Measurements from ENCODE around the gene KDM4C.

The KDM4C gene

DNA sequence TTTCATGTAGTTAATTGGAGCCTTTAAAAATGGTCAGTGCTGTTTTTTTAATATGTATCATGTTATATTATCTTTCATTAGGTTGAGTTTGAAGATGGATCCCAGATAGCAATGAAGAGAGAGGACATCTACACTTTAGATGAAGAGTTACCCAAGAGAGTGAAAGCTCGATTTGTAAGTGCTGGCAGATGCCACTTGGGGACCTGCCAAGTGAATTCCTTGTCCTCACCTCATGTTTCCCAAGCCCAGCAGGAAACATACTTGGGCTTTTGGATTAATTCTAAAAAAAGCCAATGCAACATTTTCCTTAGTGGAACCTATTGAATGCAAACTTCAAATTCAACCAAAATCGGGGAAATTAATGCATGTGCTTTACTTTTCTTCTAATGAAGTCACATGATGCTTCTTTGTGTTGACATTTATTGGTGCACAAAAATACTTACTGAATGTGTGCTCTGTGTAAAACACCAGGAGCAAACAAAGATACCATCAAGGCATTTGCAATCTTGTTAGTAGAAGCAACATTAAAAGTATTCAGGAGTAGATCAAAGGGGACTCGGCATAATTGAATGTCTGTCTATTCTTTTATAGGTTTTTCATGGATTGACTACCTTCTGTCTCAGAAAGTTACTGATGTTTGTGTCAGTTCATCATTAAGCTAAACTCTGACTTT is 412.1 kb downstream of the KDM4C start:
- TF ChIP-seq CREB1 (IDR thresholded peaks at IDR 0.05; ENCODE audit: low read depth) (no peak), TEAD4 (IDR thresholded peaks at IDR 0.05) (no peak), ZBTB7A (IDR thresholded peaks at IDR 0.05; ENCODE audit: low read depth) (no peak), TCF12 (IDR thresholded peaks at IDR 0.05; ENCODE audit: low read depth) (no peak), NFIC (IDR thresholded peaks at IDR 0.05) (no peak), EP300 (IDR thresholded peaks at IDR 0.05; ENCODE audit: borderline replicate concordance) (no peak), YY1 (IDR thresholded peaks at IDR 0.05; ENCODE audit: low read depth) (no peak), TAF1 (IDR thresholded peaks at IDR 0.05; ENCODE audit: low read depth) (no peak), RAD21 (IDR thresholded peaks at IDR 0.05; ENCODE audit: low read depth) (no peak), EGR1 (IDR thresholded peaks at IDR 0.05) (no peak), CEBPB (IDR thresholded peaks at IDR 0.05) (no peak), FOXM1 (IDR thresholded peaks at IDR 0.05; ENCODE audit: borderline replicate concordance, low read depth) (no peak)
- TF ChIP-seq, protein P1, sequence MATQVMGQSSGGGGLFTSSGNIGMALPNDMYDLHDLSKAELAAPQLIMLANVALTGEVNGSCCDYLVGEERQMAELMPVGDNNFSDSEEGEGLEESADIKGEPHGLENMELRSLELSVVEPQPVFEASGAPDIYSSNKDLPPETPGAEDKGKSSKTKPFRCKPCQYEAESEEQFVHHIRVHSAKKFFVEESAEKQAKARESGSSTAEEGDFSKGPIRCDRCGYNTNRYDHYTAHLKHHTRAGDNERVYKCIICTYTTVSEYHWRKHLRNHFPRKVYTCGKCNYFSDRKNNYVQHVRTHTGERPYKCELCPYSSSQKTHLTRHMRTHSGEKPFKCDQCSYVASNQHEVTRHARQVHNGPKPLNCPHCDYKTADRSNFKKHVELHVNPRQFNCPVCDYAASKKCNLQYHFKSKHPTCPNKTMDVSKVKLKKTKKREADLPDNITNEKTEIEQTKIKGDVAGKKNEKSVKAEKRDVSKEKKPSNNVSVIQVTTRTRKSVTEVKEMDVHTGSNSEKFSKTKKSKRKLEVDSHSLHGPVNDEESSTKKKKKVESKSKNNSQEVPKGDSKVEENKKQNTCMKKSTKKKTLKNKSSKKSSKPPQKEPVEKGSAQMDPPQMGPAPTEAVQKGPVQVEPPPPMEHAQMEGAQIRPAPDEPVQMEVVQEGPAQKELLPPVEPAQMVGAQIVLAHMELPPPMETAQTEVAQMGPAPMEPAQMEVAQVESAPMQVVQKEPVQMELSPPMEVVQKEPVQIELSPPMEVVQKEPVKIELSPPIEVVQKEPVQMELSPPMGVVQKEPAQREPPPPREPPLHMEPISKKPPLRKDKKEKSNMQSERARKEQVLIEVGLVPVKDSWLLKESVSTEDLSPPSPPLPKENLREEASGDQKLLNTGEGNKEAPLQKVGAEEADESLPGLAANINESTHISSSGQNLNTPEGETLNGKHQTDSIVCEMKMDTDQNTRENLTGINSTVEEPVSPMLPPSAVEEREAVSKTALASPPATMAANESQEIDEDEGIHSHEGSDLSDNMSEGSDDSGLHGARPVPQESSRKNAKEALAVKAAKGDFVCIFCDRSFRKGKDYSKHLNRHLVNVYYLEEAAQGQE (IDR thresholded peaks at IDR 0.05; ENCODE audit: low read depth): no peak
- TF ChIP-seq, protein P2, sequence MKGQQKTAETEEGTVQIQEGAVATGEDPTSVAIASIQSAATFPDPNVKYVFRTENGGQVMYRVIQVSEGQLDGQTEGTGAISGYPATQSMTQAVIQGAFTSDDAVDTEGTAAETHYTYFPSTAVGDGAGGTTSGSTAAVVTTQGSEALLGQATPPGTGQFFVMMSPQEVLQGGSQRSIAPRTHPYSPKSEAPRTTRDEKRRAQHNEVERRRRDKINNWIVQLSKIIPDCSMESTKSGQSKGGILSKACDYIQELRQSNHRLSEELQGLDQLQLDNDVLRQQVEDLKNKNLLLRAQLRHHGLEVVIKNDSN (IDR thresholded peaks at IDR 0.05): no peak
- TF ChIP-seq, protein P3, sequence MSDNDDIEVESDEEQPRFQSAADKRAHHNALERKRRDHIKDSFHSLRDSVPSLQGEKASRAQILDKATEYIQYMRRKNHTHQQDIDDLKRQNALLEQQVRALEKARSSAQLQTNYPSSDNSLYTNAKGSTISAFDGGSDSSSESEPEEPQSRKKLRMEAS (IDR thresholded peaks at IDR 0.05): no peak

DNA sequence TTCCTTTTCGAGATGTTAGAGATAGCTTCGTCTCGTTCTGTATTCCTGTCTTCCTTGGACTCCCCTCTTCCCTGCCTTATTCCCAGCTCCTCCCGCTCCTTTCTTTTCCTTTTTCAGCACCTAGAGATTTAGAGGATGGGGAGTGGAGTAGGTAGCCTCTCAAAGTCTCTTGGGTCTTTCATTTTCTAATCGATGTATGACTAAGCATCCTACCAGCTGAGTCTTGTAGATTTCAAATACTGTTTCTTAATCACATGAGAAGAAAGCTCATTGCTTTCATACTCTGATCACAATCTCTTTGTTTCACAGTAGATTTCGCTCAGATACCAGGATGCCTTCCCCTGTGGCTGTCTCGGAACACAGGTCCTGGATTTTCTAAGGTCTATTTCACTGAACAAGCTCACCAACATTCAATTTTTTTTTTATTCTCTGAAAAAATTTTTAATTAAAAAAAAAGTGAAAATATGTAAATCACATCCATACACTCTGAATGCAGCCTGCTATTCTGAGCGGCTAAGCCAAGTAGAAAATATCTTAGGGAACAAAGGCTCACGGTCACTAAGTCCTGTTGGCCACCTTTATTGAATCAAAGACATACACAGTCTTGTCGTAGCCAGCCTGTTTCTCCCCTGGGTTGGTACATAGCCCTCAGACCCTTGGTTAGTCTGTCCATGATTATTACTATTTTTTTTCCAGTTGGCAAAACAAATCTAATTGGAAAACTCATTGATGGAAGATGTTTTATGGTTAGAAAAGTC is 413.8 kb downstream of the KDM4C start:
- TF ChIP-seq NFIC (IDR thresholded peaks at IDR 0.05) (no peak), TEAD4 (IDR thresholded peaks at IDR 0.05) (no peak), ZBTB7A (IDR thresholded peaks at IDR 0.05; ENCODE audit: low read depth) (no peak), EGR1 (IDR thresholded peaks at IDR 0.05) (no peak), EP300 (IDR thresholded peaks at IDR 0.05; ENCODE audit: borderline replicate concordance) (no peak)
- TF ChIP-seq, protein P3 (IDR thresholded peaks at IDR 0.05): no peak
- TF ChIP-seq, protein P2 (IDR thresholded peaks at IDR 0.05): no peak

DNA sequence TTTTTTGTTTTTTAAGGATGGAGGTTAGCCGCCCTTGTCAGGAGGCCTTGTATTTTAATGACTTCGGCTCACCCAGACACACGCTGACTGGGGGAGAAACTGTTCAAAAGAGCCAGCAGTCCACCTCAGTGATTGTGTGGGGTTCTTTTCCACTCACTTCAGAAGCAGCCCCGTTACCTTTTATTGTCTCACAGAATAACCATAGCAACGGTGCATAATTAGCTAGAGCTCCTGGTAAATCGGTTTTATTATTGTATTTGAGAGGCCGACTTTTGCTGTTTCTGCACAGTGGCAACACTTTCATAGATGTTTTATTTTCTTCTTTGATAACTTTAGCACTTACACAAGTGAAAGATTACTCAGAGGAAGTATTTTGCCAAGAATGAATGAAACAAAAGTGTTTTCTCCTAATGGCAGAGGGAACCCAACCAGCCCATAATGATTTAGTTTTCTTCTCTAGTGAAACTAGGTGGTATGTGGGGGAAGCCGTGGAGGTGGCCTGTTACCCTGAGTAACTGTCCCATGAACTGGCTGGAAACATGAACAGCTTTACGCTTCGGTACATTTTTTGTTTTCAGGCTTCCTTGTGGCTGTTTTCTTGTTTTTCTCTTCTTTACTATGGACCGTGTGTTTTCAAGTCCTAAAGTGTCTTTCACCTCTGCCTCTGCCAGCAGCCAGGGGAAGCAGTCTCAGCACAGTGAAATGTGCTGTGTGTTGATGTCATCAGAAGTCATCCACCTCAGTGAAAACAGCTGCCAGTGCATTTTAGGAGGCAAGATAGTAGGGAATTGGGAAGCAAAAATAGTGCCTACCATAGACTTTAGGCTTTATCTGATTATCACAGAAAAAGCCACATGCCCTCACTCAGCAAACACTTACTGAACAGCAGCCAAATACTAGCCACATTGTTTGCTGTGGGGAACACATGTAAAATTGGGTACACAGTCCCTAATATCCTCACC is 414.7 kb downstream of the KDM4C start:
- no peak for TF ChIP-seq CEBPB (IDR thresholded peaks at IDR 0.05)
- TF ChIP-seq, protein P2 (IDR thresholded peaks at IDR 0.05): no peak
- no peak for TF ChIP-seq FOXM1 (IDR thresholded peaks at IDR 0.05; ENCODE audit: borderline replicate concordance, low read depth)
- no peak for TF ChIP-seq EGR1 (IDR thresholded peaks at IDR 0.05)
- TF ChIP-seq RAD21 (IDR thresholded peaks at IDR 0.05; ENCODE audit: low read depth): no peak
- TF ChIP-seq, protein P3 (IDR thresholded peaks at IDR 0.05): no peak
- TF ChIP-seq TAF1 (IDR thresholded peaks at IDR 0.05; ENCODE audit: low read depth): no peak
- TF ChIP-seq NFIC (IDR thresholded peaks at IDR 0.05): no peak
- TF ChIP-seq CREB1 (IDR thresholded peaks at IDR 0.05; ENCODE audit: low read depth): no peak

DNA sequence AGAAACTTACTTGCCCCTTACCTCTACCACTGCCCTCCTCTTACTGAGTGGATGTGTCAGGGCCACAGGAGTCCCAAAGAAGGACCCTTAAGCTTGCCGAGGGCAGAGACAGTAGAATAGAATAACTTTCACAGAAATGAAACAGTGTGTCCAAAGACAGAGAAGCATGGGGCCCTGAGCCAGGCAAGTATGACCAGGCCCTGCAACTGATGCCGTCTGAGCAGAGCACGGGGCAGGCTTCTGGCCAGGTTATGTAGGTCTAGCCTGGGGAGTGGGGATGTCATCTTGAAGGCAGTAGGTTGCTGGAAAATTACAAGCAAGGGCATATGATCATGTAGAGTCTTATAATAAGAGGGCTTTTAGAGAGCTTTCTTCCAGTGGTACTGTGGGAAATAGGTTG is 415.4 kb downstream of the KDM4C start:
- TF ChIP-seq EGR1 (IDR thresholded peaks at IDR 0.05) (no peak), EP300 (IDR thresholded peaks at IDR 0.05; ENCODE audit: borderline replicate concordance) (no peak), NFIC (IDR thresholded peaks at IDR 0.05) (no peak), TAF1 (IDR thresholded peaks at IDR 0.05; ENCODE audit: low read depth) (no peak), FOXM1 (IDR thresholded peaks at IDR 0.05; ENCODE audit: borderline replicate concordance, low read depth) (no peak), CREB1 (IDR thresholded peaks at IDR 0.05; ENCODE audit: low read depth) (no peak), TEAD4 (IDR thresholded peaks at IDR 0.05) (no peak), RAD21 (IDR thresholded peaks at IDR 0.05; ENCODE audit: low read depth) (no peak), YY1 (IDR thresholded peaks at IDR 0.05; ENCODE audit: low read depth) (no peak), ZBTB7A (IDR thresholded peaks at IDR 0.05; ENCODE audit: low read depth) (no peak)
- TF ChIP-seq, protein P2 (IDR thresholded peaks at IDR 0.05): no peak
- TF ChIP-seq, protein P3 (IDR thresholded peaks at IDR 0.05): no peak
- TF ChIP-seq, protein P1 (IDR thresholded peaks at IDR 0.05; ENCODE audit: low read depth): no peak
